Breast epithelium (tissue), 4 donors: Measurements from ENCODE around the gene WDHD1. TPM values are rescaled to one million over a fixed set of nuclear protein-coding genes. Genes with fewer than 3 reads are reported as not detected.
A peak's percentile ranks its signal among the peaks of the same experiment; 100 is the strongest.
"Not testable (repeated sequence)": the region's sequence is repeated elsewhere in the genome, so short reads cannot be mapped to it uniquely, and the experiment has no call there.

ENCODE experiments used
- DNase-seq, 2 donors: peaks; one replicate each; pipeline ENCODE4 v3.0.0-alpha.2; 2019; ENCODE audit warnings: low spot score in 2 of 2
- H3K27ac ChIP-seq, 2 donors: fragments of 200-600 bp; sonication (generic) in 1 of 2; one replicate each; pipeline ENCODE4 v1.5.1; 2016 to 2019; ENCODE audit warnings: mild to moderate bottlenecking in 1 of 2
- H3K27me3 ChIP-seq, 2 donors: fragments of 200-600 bp; sonication (generic) in 1 of 2; one replicate each; pipeline versions ENCODE4 v1.5.1 to v1.6.0; 2017 to 2019; ENCODE audit warnings: control low read depth in 1 of 2, mild to moderate bottlenecking in 1 of 2
- H3K36me3 ChIP-seq: fragments of 200-600 bp; one replicate; pipeline ENCODE4 v1.5.1; 2019
- H3K4me1 ChIP-seq, 2 donors: fragments of 200-600 bp; sonication (generic); one replicate each; pipeline ENCODE4 v1.5.1; 2016 to 2019; ENCODE audit warnings: control low read depth in 1 of 2
- H3K4me3 ChIP-seq, 3 donors: fragments of 200-600 bp; sonication (generic); 1 replicate in 2 of 3; 2 replicates in 1 of 3; pipeline ENCODE4 v1.5.1; 2016 to 2019; ENCODE audit warnings: mild to moderate bottlenecking in 3 of 3, moderate library complexity in 2 of 3
- H3K9me3 ChIP-seq, 2 donors: fragments of 200-600 bp; sonication (generic) in 1 of 2; one replicate each; pipeline ENCODE4 v1.5.1; 2016 to 2019; ENCODE audit warnings: control low read depth in 1 of 2
- POLR2A ChIP-seq: fragments of 450-650 bp; IDR thresholded peaks from one replicate; pipeline ENCODE4 v1.6.1; 2016; ENCODE audit warnings: antibody characterized with exemption, mild to moderate bottlenecking, moderate library complexity
- POLR2AphosphoS5 ChIP-seq, 3 donors: sonication (generic); formaldehyde crosslinking; IDR thresholded peaks; one replicate each; pipeline ENCODE4 v1.6.1; 2017; ENCODE audit warnings: antibody characterized with exemption in 3 of 3
- intact Hi-C: fragments of 100-400 bp; cut with DNase I; formaldehyde crosslinking; loops from one replicate; pipeline ENCODE4 v1.15.1; 2023; ENCODE audit warnings: low total_unique reads
- total RNA-seq, 3 donors: library from RNA; depleted of rRNA; stranded (reverse); fragments of >200 nt; gene quantifications; one replicate each; pipeline ENCODE4 v1.1.0, GENCODE V29; 2016
- TF ChIP-seq, protein P1 (sequence below), 3 donors: fragments of 450-650 bp; IDR thresholded peaks; one replicate each; pipeline ENCODE4 v1.5.1; 2016 to 2017; ENCODE audit warnings: antibody characterized with exemption in 3 of 3, mild to moderate bottlenecking in 3 of 3, moderate library complexity in 3 of 3

WDHD1 gene
- total RNA-seq, 3 donors from 2014 or later: 1.8 to 3.5 (median 2.3) TPM

- TF ChIP-seq, protein P1, sequence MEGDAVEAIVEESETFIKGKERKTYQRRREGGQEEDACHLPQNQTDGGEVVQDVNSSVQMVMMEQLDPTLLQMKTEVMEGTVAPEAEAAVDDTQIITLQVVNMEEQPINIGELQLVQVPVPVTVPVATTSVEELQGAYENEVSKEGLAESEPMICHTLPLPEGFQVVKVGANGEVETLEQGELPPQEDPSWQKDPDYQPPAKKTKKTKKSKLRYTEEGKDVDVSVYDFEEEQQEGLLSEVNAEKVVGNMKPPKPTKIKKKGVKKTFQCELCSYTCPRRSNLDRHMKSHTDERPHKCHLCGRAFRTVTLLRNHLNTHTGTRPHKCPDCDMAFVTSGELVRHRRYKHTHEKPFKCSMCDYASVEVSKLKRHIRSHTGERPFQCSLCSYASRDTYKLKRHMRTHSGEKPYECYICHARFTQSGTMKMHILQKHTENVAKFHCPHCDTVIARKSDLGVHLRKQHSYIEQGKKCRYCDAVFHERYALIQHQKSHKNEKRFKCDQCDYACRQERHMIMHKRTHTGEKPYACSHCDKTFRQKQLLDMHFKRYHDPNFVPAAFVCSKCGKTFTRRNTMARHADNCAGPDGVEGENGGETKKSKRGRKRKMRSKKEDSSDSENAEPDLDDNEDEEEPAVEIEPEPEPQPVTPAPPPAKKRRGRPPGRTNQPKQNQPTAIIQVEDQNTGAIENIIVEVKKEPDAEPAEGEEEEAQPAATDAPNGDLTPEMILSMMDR (IDR thresholded peaks at IDR 0.05): no peak
- TF ChIP-seq POLR2A: no peak
- TF ChIP-seq POLR2AphosphoS5 (IDR thresholded peaks at IDR 0.05): peak in 1 of 3 donors; percentile 43
- peak in 1 of 2 donors; percentile 50 for DNase-seq
These were observed 45.2 kb upstream of the WDHD1 start for GRCh38 chr14:55071870-55072640.

DNA sequence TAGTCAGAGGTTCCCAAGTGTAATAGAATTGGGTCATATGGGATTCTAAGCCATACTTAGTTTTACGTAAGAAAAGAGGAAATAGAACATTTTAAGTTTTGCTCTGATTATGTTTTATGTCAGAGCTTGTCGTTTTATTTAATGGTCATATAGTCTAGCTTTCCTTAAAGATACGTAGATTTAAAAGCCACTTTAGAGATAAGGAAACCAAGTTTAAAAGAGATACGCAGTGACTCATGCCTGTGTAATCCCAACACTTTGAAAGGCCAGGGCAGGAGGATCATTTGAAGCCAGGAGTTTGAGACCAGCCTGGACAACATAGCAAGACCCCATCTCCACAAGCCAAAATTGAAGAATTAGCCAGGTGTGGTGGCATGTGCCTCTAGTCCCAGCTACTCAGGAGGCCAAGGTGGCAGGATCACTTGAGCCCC lies 44.1 kb upstream of the WDHD1 start:
- peak in 1 of 2 donors; percentile 10 for DNase-seq
- TF ChIP-seq, protein P1 (IDR thresholded peaks at IDR 0.05): no peak
- TF ChIP-seq POLR2AphosphoS5 (IDR thresholded peaks at IDR 0.05): no peak
- TF ChIP-seq POLR2A: no peak
- Histone ChIP-seq H3K27me3 (no peaks in the 10 kb centered on the region), H3K4me1 (peaks cover 0 to 16% of the 10 kb centered on the region in 2 donors), H3K27ac (peak overlapping the region; percentile 20 to 81), H3K4me3 (no peak overlapping the region), H3K9me3 (no peaks in the 10 kb centered on the region), H3K36me3 (no peaks in the 10 kb centered on the region)
- intact Hi-C loops: no loop called here

More at GRCh38 chr14:55071870-55072640, 45.2 kb upstream of the WDHD1 start:
- Histone ChIP-seq H3K27ac (peak overlapping the region; percentile 16 to 81), H3K9me3 (no peaks in the 10 kb centered on the region), H3K36me3 (no peaks in the 10 kb centered on the region), H3K27me3 (no peaks in the 10 kb centered on the region), H3K4me1 (peaks cover 0 to 16% of the 10 kb centered on the region in 2 donors), H3K4me3 (no peak overlapping the region)
- intact Hi-C loops: no loop called here

DNA sequence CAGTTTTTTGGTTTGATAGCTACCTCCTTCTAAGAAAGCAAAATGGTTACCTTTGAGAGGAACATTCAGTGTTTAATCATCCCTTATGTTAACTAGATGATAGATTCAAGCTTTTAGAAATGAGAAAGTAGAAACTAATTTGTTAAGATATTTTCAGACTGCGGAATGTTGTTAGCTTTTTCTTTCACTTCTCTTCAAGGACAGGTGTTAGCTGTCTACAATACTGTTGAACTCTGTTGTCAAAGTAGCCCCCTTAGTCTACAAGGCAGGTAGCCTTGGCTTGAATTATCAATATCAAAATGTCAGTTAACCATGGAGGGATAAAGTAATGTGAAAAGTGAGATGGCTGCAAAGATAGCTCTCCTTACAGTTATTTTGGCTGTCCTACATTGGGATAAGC lies 39.3 kb upstream of the WDHD1 start:
- H3K9me3 ChIP-seq: no peaks in the 10 kb centered on the region
- intact Hi-C loops: no loop called here
- H3K4me1 ChIP-seq: no peaks in the 10 kb centered on the region
- H3K4me3 ChIP-seq: no peak overlapping the region
- no peaks in the 10 kb centered on the region for H3K27me3 ChIP-seq
- TF ChIP-seq POLR2AphosphoS5 (IDR thresholded peaks at IDR 0.05) (no peak), POLR2A (no peak)
- TF ChIP-seq, protein P1 (IDR thresholded peaks at IDR 0.05): no peak
- DNase-seq: no peak
- H3K27ac ChIP-seq: no peak overlapping the region
- no peaks in the 10 kb centered on the region for H3K36me3 ChIP-seq

GRCh38 chr14:55065411-55065810 lies 38.5 kb upstream of the WDHD1 start:
- H3K4me1 ChIP-seq: no peaks in the 10 kb centered on the region
- no peak for TF ChIP-seq POLR2AphosphoS5 (IDR thresholded peaks at IDR 0.05)
- TF ChIP-seq, protein P1 (IDR thresholded peaks at IDR 0.05): no peak
- TF ChIP-seq POLR2A: no peak
- intact Hi-C loops: no loop called here
- peak overlapping the region; percentile 61 to 74 for H3K27ac ChIP-seq
- H3K4me3 ChIP-seq: no peak overlapping the region
- H3K9me3 ChIP-seq: no peaks in the 10 kb centered on the region
- H3K27me3 ChIP-seq: no peaks in the 10 kb centered on the region
- peak in 1 of 2 donors; percentile 19 for DNase-seq
- H3K36me3 ChIP-seq: no peaks in the 10 kb centered on the region

DNA sequence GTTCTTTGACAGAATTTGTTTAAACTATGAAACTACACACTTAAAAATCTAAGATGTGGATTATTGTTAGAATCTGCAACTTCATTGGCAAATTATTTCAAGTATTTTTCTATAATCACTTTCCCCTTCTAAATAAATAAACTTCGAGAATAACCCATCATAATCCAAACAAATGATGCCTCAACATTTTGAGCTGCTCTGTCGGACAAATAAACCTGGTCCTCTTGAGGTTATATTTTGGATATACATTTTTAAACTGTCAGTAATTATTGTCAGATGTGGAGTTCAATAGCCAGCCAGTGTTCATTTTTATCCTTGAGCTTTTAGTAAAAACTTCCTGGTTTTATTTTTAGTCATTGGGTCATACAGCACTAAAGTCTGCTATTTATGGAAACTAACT lies 38.0 kb upstream of the WDHD1 start:
- H3K4me3 ChIP-seq, H3K4me1 ChIP-seq, H3K27me3 ChIP-seq, H3K9me3 ChIP-seq, H3K36me3 ChIP-seq, DNase-seq, intact Hi-C loops: not testable (repeated sequence)
- peak overlapping the region in 1 of 2 donors; percentile 74 for H3K27ac ChIP-seq
